Stimulated activated effector memory CD8-positive, alpha-beta T cell treated with anti-CD3 and anti-CD28 coated beads, Interleukin-12 subunit alpha, Interleukin-12 subunit beta, amount 100 ng/mL, for 72 hours (primary cell): Measurements from ENCODE around the gene SLC16A5.
"Not testable (repeated sequence)": the region's sequence is repeated elsewhere in the genome, so short reads cannot be mapped to it uniquely, and the experiment has no call there.

ENCODE experiments used
- ATAC-seq: fragments of 150-1000 bp; cut with Tn5 transposase; 2 replicates; pipeline ENCODE4 v1.10.0; 2021
- DNase-seq, 2 donors: peaks; one replicate each; pipeline ENCODE4 v3.0.0; 2021 to 2022; ENCODE audit warnings: low spot score in 2 of 2
- H3K27ac Mint-ChIP-seq: one replicate; pipeline ENCODE4 v1.8.0; 2022; ENCODE audit warnings: mild to moderate bottlenecking, mixed read lengths
- H3K36me3 Mint-ChIP-seq: one replicate; pipeline ENCODE4 v1.8.0; 2022; ENCODE audit warnings: mild to moderate bottlenecking, mixed read lengths
- H3K4me1 Mint-ChIP-seq: one replicate; pipeline ENCODE4 v1.8.0; 2022; ENCODE audit warnings: mixed read lengths
- H3K4me3 Mint-ChIP-seq: one replicate; pipeline ENCODE4 v1.8.0; 2022; ENCODE audit warnings: mild to moderate bottlenecking, mixed read lengths
- H3K9me3 Mint-ChIP-seq: one replicate; pipeline ENCODE4 v1.8.0; 2022; ENCODE audit warnings: mixed read lengths

Gene SLC16A5

DNA sequence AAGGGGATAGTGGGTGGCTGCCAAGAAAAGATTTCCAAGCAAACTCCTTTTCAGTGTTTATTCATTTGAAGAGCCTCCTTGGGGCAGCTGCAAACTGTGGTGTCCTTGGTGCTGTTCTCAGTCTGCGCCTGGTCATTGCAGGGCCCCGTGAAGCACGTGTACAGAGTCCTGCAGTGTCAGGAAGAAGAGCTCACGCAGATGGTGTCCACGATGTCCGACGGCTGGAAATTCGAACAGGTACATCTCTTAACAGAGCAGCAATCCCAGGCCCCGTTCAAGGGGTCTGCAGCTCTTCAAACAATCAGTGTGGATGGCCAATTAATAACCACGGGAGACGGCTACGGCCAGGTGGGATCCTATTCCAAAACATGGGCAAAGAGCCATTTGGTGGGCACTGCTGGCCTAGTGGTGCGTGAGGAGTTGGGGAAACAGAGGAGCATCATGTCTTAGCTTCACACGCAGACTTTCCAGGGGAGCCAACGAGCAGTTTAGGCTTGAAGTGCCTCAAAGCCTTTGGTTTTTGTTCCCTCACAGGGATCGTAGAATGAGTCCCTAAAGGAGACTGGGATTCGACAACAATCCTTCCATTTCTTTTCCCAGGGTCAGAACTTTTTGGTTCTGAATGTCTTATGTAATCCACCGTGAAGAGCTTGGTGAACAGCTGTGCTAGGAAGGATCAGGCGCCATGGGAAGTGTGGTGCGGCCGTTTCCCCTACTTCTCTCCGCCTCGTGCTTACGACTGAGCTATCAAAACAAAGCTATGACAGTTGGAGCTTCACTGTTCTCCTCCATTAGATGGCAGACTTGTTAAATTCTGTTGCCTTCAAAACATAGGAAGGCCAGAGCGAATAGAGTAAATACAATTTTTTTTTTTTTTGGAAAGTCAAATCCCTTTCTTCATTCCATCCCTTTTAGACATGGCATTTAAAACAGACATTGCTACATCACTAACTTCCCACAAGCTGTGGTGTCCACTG lies 28.1 kb upstream of the SLC16A5 start:
- Mint-ChIP-seq H3K27ac (peak overlapping the region; percentile 61), H3K4me3 (no peak overlapping the region), H3K9me3 (no peaks in the 10 kb centered on the region), H3K4me1 (peaks cover 4% of the 10 kb centered on the region), H3K36me3 (peaks cover 94% of the 10 kb centered on the region)
- DNase-seq (no peak), ATAC-seq (no peak)

DNA sequence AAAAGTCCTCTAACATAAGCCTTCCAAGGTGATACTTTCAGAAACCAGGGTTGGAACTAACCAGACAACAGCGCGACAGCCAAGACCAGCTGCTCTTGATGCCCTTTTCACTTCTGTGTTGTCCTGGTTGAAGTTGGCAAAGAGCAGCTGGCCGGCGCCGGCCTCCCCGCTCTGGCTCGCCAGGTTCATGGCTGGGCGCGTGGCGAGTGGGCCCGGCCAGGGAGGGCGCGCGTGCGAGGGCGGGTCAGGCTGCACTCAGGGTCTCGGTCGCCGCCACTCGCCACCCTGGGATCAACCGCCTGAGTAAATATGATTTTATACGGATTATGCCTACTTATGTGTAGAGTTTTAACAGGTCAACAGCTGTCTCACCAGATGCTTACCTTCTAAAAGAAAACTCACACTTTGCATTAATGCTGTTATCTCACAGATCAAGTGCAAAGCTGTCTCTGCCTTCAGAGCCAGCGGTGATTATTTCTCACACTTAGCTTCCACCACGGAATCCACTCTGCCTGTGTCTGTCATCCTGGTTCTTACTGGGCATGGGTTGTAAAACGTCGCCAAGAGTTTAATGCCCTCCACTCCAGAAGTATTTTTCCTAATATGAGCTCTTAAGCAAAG lies 27.2 kb upstream of the SLC16A5 start:
- DNase-seq (no peak), ATAC-seq (no peak)
- Mint-ChIP-seq H3K4me1 (peaks cover 12% of the 10 kb centered on the region), H3K9me3 (no peaks in the 10 kb centered on the region), H3K36me3 (peaks cover 87% of the 10 kb centered on the region), H3K27ac (no peak overlapping the region), H3K4me3 (no peak overlapping the region)

DNA sequence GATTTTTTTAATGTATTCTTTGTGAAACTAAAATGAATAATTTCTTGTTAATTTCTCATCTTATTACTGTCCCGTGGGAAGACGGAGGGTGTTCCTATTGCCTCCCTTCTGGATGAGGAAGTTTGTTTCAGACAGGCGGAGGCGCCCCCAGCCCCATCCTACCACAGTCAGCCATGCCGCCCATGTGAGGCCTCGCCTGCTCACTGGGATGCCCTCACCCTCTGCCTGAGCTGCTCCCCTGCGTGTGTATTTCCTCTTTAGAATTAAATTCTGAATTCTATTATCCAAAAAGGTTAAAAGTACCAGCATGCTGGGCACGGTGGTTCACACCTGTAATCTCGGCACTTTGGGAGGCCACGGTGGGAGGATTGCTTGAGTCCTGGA lies 26.7 kb upstream of the SLC16A5 start:
- Mint-ChIP-seq H3K36me3 (peaks cover 87% of the 10 kb centered on the region), H3K27ac (no peak overlapping the region), H3K4me3 (no peak overlapping the region), H3K9me3 (no peaks in the 10 kb centered on the region), H3K4me1 (peaks cover 17% of the 10 kb centered on the region)
- no peak for DNase-seq
- no peak for ATAC-seq

DNA sequence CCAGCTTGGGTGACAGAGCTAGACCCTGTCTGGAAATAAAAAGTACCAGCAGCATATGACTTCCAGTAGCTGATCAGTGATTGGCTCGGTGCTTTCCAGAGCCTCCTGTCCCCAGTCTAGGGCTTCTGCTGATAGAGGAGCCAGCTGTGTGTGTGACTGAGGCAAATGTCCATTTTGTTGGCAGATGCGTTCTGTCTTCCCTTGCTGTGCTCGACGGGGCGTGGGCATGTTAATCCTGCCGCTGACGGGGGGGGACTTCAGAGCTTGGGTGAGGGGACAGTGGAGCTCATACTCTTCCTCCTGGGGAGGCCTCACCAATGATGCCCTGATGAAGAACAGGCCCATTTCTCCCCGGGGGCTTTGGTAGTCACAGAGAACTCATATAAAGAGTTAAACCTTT lies 26.1 kb upstream of the SLC16A5 start:
- no peak overlapping the region for H3K27ac Mint-ChIP-seq
- H3K9me3 Mint-ChIP-seq, result no peaks in the 10 kb centered on the region
- peaks cover 83% of the 10 kb centered on the region for H3K36me3 Mint-ChIP-seq
- peaks cover 23% of the 10 kb centered on the region for H3K4me1 Mint-ChIP-seq
- no peak for DNase-seq
- no peak for ATAC-seq
- no peak overlapping the region for H3K4me3 Mint-ChIP-seq

DNA sequence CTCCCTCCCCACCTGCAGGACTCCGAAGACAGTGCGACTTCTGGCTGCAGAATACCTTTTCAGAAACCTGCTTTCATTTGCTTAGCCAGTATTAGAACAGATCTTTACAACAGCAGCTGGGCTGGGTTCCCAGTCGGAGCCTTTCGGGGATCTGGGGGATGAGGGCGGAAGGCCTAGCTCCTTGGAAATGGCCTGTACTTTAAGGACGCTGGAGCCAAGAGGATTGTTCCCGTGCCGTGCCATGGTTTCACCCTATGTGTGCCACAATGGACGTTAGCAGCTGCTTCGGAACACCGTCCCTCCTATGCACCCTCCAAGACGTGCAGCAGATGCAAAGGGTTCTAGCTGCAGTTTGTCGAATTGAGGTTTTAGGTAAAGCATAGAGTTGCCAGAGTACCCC lies 24.6 kb upstream of the SLC16A5 start:
- ATAC-seq, result no peak
- Mint-ChIP-seq H3K27ac (peak overlapping the region; percentile 45), H3K36me3 (peaks cover 67% of the 10 kb centered on the region)

DNA sequence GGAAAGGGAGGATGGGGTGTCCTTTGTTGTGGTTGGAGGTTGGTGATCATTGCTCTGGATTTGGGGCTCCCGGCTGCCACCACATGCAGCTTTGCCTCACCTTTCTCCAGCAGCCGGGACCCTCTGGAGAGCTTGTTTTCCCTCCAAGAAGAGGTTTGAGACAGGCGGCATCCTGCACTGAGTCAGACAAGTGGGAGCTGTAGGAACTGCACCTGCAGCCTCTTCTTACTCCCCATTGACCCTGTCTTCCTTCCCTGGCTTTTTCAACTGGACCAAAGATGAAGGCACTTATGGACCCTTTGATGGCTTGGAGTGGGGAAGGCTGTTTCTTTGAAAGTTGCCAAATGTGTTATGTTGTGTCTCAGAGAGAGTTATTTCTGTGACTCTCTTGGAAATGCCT lies 24.1 kb upstream of the SLC16A5 start:
- DNase-seq (no peak), ATAC-seq (no peak)
- H3K9me3 Mint-ChIP-seq, result no peaks in the 10 kb centered on the region
- peak overlapping the region; percentile 90 for H3K27ac Mint-ChIP-seq
- no peak overlapping the region for H3K4me3 Mint-ChIP-seq
- peaks cover 32% of the 10 kb centered on the region for H3K4me1 Mint-ChIP-seq
- peaks cover 63% of the 10 kb centered on the region for H3K36me3 Mint-ChIP-seq

More for the DNA sequence above, 24.6 kb upstream of the SLC16A5 start:
- Mint-ChIP-seq H3K4me3 (no peak overlapping the region), H3K4me1 (peaks cover 32% of the 10 kb centered on the region), H3K9me3 (no peaks in the 10 kb centered on the region)
- DNase-seq, result no peak

DNA sequence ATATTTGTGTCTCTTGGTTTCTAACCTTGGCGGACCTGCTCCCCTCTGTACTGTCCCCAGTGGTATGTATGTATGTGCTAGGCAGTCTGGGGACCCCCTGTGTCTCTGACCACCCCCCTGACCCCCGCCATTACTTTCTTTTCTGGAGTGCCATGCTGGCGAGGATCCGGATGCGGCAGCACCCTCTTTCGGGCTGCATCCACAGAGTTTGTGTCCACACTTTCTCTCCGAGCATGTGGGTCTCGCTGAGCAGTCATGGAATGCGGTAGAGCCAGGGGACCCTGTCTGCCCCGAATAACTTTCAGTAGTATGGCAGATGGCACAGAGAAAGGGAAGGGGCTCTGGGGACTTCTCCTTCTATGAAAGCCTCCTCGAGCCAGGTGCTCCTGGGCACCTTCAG lies 23.7 kb upstream of the SLC16A5 start:
- Mint-ChIP-seq H3K27ac (peak overlapping the region; percentile 90), H3K4me3 (no peak overlapping the region), H3K9me3 (no peaks in the 10 kb centered on the region), H3K36me3 (peaks cover 62% of the 10 kb centered on the region), H3K4me1 (peaks cover 32% of the 10 kb centered on the region)
- ATAC-seq (no peak), DNase-seq (no peak)

DNA sequence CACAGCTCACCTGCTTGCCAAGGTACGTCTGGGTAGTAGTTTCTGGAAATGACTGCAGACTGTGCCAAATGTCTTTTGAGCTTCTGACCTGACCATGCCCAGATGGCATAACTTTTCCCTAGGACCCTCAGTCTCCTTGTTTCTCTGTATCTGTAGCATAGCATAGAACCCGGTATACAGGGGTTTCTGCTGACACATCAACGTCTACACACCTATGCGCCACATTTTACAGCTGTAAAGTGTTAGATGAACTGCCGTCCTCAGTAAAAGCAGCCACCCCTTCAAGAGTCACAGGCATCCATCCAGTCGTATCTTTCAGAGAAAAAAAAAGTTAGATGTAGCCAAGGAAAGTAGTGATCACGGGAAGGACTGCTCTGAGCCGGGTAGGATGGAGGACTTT lies 23.3 kb upstream of the SLC16A5 start:
- H3K9me3 Mint-ChIP-seq, result no peaks in the 10 kb centered on the region
- H3K4me3 Mint-ChIP-seq, result no peak overlapping the region
- H3K4me1 Mint-ChIP-seq, result peaks cover 32% of the 10 kb centered on the region
- peaks cover 58% of the 10 kb centered on the region for H3K36me3 Mint-ChIP-seq
- ATAC-seq (no peak), DNase-seq (no peak)
- peak overlapping the region; percentile 90 for H3K27ac Mint-ChIP-seq

DNA sequence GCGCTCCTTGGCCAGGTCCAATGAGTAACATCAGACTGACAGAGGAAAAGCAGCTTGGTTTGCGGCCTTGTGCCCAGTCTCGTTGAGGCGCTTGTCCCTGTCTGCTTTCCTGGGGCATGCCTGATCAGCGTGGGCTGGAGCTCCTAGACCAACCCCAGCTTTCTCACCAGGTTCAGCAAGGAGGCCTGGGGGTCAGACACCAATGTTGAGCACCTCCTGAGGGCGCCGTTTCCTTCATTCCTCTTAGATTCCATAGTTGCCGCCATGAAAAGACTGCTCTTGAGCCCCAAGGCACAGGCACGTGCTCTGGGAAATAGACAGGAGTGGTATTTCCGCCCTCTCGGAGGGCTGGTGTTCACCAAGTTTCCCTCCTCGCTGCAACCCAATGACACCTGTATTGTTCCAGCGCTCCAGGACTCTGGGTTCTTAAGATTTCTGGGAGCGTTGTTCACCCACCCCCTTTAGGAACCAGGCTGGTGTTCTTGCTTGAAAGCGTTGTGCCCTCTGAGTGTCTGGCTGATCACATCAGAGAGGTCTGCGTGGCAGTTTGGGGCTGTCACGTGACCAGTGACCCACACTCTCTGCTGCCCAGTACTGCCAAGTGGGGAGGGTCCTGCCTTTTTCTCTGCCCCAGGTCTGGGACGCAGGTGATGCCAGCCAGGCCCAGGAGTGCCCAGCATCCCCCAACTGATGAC lies 22.7 kb upstream of the SLC16A5 start:
- H3K4me3 Mint-ChIP-seq, result peak overlapping the region; percentile 40

DNA sequence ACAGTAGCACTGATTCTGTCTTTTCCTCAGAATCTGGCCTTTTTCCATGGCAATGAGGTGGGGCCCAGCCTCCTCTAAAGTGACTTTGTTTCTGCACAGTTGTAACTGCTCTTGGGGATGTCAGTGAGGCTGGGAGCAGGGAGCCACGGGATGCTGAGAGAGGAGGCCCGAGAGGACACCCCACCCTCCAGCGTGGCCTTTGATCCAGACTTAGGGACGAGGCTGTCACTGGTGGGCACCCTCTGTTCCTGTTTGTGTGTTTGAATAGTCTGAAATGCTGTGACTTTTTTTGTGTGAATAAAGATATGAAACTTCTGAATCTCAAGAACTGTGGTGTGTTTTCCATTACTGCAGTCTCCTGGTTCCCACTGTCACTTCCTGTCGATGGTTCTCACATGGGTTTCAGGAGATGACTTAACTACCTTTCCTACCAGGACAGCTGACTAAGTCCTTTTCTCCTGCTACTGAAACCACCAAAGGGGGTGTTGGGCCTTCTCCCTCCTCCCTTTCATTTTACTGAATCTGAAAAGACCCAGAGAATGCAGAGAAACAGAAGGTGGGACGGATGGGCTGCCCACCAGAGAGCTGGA lies 22.1 kb upstream of the SLC16A5 start:
- DNase-seq, result no peak
- Mint-ChIP-seq H3K36me3 (peaks cover 46% of the 10 kb centered on the region), H3K4me3 (peak overlapping the region; percentile 40), H3K4me1 (peaks cover 32% of the 10 kb centered on the region), H3K9me3 (no peaks in the 10 kb centered on the region), H3K27ac (peak overlapping the region; percentile 90)
- ATAC-seq, result peak; percentile 67

More for the DNA sequence above, 22.7 kb upstream of the SLC16A5 start:
- peaks cover 32% of the 10 kb centered on the region for H3K4me1 Mint-ChIP-seq
- H3K9me3 Mint-ChIP-seq, result no peaks in the 10 kb centered on the region
- DNase-seq, result no peak
- H3K27ac Mint-ChIP-seq, result peak overlapping the region; percentile 90
- H3K36me3 Mint-ChIP-seq, result peaks cover 52% of the 10 kb centered on the region
- ATAC-seq, result no peak

DNA sequence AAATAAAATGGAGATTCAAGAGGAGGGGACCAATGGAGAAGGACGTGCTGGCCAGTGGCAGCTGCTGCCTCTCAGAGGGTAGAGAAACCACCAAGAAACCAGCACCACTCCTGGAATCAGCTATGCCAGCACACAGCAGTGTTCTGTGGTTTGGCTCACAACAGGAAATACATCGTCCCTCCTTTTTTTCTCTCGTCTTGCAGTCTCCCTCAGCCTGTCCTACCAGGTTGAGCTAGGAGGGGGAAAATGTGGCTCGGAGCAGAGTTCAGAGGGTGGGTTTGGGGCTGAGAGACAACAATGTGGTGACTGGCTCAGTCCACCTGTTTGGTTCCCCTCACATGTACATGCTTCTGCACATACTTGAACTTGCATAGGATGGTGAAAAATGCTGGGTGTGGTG lies 19.9 kb upstream of the SLC16A5 start:
- Mint-ChIP-seq H3K27ac (peak overlapping the region; percentile 79), H3K4me3 (peak overlapping the region; percentile 25), H3K9me3 (no peaks in the 10 kb centered on the region), H3K36me3 (peaks cover 24% of the 10 kb centered on the region), H3K4me1 (peaks cover 32% of the 10 kb centered on the region)
- DNase-seq (no peak), ATAC-seq (peak; percentile 85)

DNA sequence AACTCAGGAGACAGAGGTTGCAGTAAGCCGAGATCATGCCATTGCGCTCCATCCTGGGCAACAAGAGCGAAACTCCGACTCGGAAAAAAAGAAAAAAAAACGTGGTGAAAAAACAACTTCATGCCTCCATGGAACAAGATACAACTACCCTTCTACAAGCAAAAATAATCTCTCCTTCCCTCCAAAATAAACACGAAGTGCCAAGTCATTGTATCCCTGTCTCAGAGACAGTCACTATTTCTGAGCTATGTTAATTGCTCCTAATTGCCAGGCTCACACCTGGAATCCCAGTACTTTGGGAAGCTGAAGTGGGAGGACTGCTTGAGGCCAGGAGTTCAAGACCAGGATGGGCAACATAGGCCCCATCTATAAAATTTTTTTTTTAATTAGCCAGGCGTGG lies 19.0 kb upstream of the SLC16A5 start:
- Mint-ChIP-seq H3K4me1 (peaks cover 32% of the 10 kb centered on the region), H3K9me3 (no peaks in the 10 kb centered on the region), H3K36me3 (peaks cover 15% of the 10 kb centered on the region), H3K27ac (no peak overlapping the region), H3K4me3 (no peak overlapping the region)
- no peak for ATAC-seq
- DNase-seq, result no peak

DNA sequence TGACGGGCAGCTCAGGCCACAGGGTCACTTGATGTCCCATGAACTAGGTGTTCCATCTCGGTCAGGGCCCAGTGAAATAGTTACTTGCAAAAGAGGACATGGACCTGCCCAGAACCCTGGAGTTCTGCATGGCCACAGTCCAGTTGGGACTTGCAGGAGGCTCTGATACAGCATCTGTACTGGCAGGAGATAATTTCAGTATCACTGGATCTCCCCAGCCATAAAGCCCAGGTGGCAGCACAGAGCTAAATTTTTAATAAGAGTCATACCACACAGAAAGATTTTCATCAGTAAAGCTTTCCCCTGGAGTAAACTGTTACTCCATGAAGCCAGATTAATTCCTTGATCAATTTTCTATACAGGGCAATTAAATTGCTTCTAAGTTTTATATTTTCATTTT lies 18.0 kb upstream of the SLC16A5 start:
- no peak for DNase-seq
- Mint-ChIP-seq H3K4me3 (no peak overlapping the region), H3K4me1 (peaks cover 27% of the 10 kb centered on the region), H3K27ac (no peak overlapping the region), H3K9me3 (no peaks in the 10 kb centered on the region), H3K36me3 (peaks cover 8% of the 10 kb centered on the region)
- no peak for ATAC-seq

DNA sequence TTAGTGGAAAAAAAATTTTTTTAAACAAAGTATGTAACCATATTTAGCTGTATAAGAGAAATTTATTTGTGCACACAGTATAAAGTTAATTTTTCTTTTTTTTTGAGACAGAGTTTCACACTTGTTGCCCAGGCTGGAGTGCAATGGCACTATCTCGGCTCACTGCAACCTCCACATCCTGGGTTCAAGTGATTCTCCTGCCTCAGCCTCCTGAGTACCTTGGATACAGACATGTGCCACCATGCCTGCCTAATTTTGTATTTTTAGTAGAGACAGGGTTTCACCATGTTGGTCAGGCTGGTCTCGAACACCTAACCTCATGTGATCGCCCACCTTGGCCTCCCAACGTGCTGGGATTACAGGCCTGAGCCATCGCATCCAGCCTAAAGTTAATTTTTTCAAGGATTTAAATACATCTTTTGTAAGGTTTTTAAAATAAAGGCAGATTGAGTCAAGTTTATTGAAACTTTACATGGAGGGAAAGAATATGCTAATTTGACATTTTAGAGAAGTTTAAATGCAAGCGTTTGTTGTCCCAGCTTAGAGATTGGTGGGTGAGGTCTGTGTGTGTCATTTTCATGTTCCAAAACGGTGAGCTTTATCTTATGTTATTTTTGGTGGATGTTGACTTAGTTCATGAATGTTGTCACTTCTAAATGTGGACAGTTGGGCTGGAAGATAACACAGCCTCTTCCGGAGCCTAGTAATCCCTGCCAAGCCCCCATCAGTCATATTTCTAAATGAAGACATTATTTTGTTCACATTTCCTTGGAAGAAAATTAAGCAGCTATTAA lies 16.1 kb upstream of the SLC16A5 start:
- H3K27ac Mint-ChIP-seq, H3K9me3 Mint-ChIP-seq, H3K36me3 Mint-ChIP-seq, DNase-seq, H3K4me3 Mint-ChIP-seq, ATAC-seq, H3K4me1 Mint-ChIP-seq: not testable (repeated sequence)
